Liver (tissue), 9 donors: ENCODE data around the gene C9orf153. TPM values are rescaled to one million over a fixed set of nuclear protein-coding genes. Genes with fewer than 3 reads are reported as not detected.

Experiments
- DNase-seq: peaks from one replicate; pipeline ENCODE4 v3.0.0-alpha.2; 2017; ENCODE audit warnings: low spot score
- H3K27ac ChIP-seq, 2 donors: one replicate each; pipeline ENCODE4 v1.7.0; 2013; ENCODE audit warnings: inconsistent platforms in 2 of 2, low read length in 2 of 2, control low read depth in 1 of 2, low read depth in 1 of 2, mild to moderate bottlenecking in 1 of 2
- H3K27me3 ChIP-seq, 4 donors: one replicate each; pipeline versions ENCODE4 v1.6.1 to v1.7.0; 2013; ENCODE audit warnings: low read length in 3 of 4, inconsistent platforms in 1 of 4, mild to moderate bottlenecking in 1 of 4, moderate library complexity in 1 of 4; ENCODE audit not compliant: control insufficient read depth in 4 of 4, insufficient read depth in 4 of 4
- H3K36me3 ChIP-seq, 4 donors: one replicate each; pipeline versions ENCODE4 v1.6.1 to v1.7.0; 2013; ENCODE audit warnings: low read length in 3 of 4, mild to moderate bottlenecking in 3 of 4, low read depth in 1 of 4, moderate library complexity in 1 of 4; ENCODE audit not compliant: control insufficient read depth in 4 of 4, insufficient read depth in 3 of 4
- H3K4me1 ChIP-seq, 4 donors: one replicate each; pipeline versions ENCODE4 v1.6.1 to v1.7.0; 2013; ENCODE audit warnings: low read length in 3 of 4, mild to moderate bottlenecking in 3 of 4, moderate library complexity in 1 of 4; ENCODE audit not compliant: control insufficient read depth in 4 of 4, insufficient read depth in 4 of 4
- H3K4me3 ChIP-seq, 3 donors: one replicate each; pipeline versions ENCODE4 v1.6.1 to v1.7.0; 2013; ENCODE audit warnings: low read length in 3 of 3, control low read depth in 1 of 3, low read depth in 1 of 3, mild to moderate bottlenecking in 1 of 3
- H3K9ac ChIP-seq, 2 donors: one replicate each; pipeline ENCODE4 v1.7.0; 2013; ENCODE audit warnings: low read length in 2 of 2, mild to moderate bottlenecking in 2 of 2, moderate library complexity in 2 of 2, control low read depth in 1 of 2, low read depth in 1 of 2
- H3K9me3 ChIP-seq, 4 donors: one replicate each; pipeline versions ENCODE4 v1.6.1 to v1.7.0; 2013; ENCODE audit warnings: low read length in 3 of 4; ENCODE audit not compliant: control insufficient read depth in 4 of 4
- ATF3 ChIP-seq: IDR thresholded peaks from 2 replicates; pipeline ENCODE4 v1.6.1; 2016; ENCODE audit warnings: antibody characterized with exemption
- EGR1 ChIP-seq, 2 donors: IDR thresholded peaks; 2 replicates each; pipeline ENCODE4 v1.6.1; 2016 to 2018; ENCODE audit warnings: antibody characterized with exemption in 2 of 2, low read depth in 2 of 2
- FOXA1 ChIP-seq: IDR thresholded peaks from 2 replicates; pipeline ENCODE4 v1.6.1; 2016; ENCODE audit warnings: antibody characterized with exemption
- FOXA2 ChIP-seq: IDR thresholded peaks from 2 replicates; pipeline ENCODE4 v1.6.1; 2016; ENCODE audit warnings: antibody characterized with exemption
- GABPA ChIP-seq, 2 donors: IDR thresholded peaks in 1 of 2; conservative IDR thresholded peaks in 1 of 2; 2 replicates each; pipeline ENCODE4 v1.6.1; 2016; ENCODE audit warnings: antibody characterized with exemption in 2 of 2, mild to moderate bottlenecking in 1 of 2, moderate library complexity in 1 of 2
- HNF4A ChIP-seq, 2 donors: conservative IDR thresholded peaks; 2 replicates each; pipeline ENCODE4 v1.6.1; 2016; ENCODE audit warnings: antibody characterized with exemption in 2 of 2, mild to moderate bottlenecking in 2 of 2
- HNF4G ChIP-seq: IDR thresholded peaks from 2 replicates; pipeline ENCODE4 v1.6.1; 2016; ENCODE audit warnings: antibody characterized with exemption
- JUND ChIP-seq, 2 donors: IDR thresholded peaks; 2 replicates each; pipeline ENCODE4 v1.6.1; 2016; ENCODE audit warnings: antibody characterized with exemption in 2 of 2
- MAX ChIP-seq: IDR thresholded peaks from 2 replicates; pipeline ENCODE4 v1.6.1; 2016; ENCODE audit warnings: antibody characterized with exemption
- NR2F2 ChIP-seq: IDR thresholded peaks from 2 replicates; pipeline ENCODE4 v1.6.1; 2016; ENCODE audit warnings: antibody characterized with exemption
- RAD21 ChIP-seq, 2 donors: IDR thresholded peaks; 2 replicates each; pipeline ENCODE4 v1.6.1; 2016; ENCODE audit warnings: antibody characterized with exemption in 2 of 2, mild to moderate bottlenecking in 2 of 2
- RXRA ChIP-seq, 2 donors: IDR thresholded peaks; 2 replicates each; pipeline ENCODE4 v1.6.1; 2017 to 2018; ENCODE audit warnings: antibody characterized with exemption in 2 of 2, mild to moderate bottlenecking in 1 of 2
- TAF1 ChIP-seq: conservative IDR thresholded peaks from 2 replicates; pipeline ENCODE4 v1.6.1; 2016; ENCODE audit warnings: antibody characterized with exemption, mild to moderate bottlenecking
- YY1 ChIP-seq: IDR thresholded peaks from 2 replicates; pipeline ENCODE4 v1.6.1; 2016; ENCODE audit warnings: antibody characterized with exemption, mild to moderate bottlenecking
- WGBS: extraction: QIAGEN DNeasy Blood & Tissue Kit; methylation state at CpG from one replicate; pipeline ENCODE4 v1.1.7; 2013; 5-methylcytosine and 5-hydroxymethylcytosine counted together
- polyA plus RNA-seq, 2 donors: library from polyadenylated mRNA; stranded (reverse) in 1 of 2; unstranded in 1 of 2; fragments of 200-250 nt in 1 of 2; fragments of >200 nt in 1 of 2; fragmentation: Nextera tagmentation in 1 of 2; extraction: Ambion mirVana in 1 of 2; gene quantifications; one replicate each; pipeline versions ENCODE4 v1.2.1 to v1.2.3, GENCODE V29; 2013 to 2015
- total RNA-seq, 2 donors: library from RNA; depleted of rRNA; stranded (reverse); fragments of >200 nt; gene quantifications; one replicate each; pipeline ENCODE4 v1.2.3, GENCODE V29; 2014
- TF ChIP-seq, protein P1 (sequence below): fragments of 150-350 bp; IDR thresholded peaks from 2 replicates; pipeline ENCODE4 v1.5.1; 2017; ENCODE audit warnings: improper control_type of control experiment, low read depth, low read length; ENCODE audit not compliant: missing input control
- TF ChIP-seq, protein P2 (sequence below): IDR thresholded peaks from 2 replicates; pipeline ENCODE4 v1.6.1; 2016; ENCODE audit warnings: antibody characterized with exemption
- TF ChIP-seq, protein P3 (sequence below): IDR thresholded peaks from 2 replicates; pipeline ENCODE4 v1.6.1; 2016; ENCODE audit warnings: antibody characterized with exemption, mild to moderate bottlenecking
- donor health status: healthy.
- donor health status: healthy.
- donor health status: healthy.
- donor health status: healthy.
- donor health status: healthy.

C9orf153 gene
- total and polyA plus RNA-seq, 4 donors, result 0.07 to 0.67 (median 0.34) TPM

- no peak for DNase-seq
- H3K4me1 ChIP-seq, result no peaks in the 10 kb centered on the region
- H3K27me3 ChIP-seq, result no peaks in the 10 kb centered on the region
- H3K36me3 ChIP-seq, result no peaks in the 10 kb centered on the region
- no peak overlapping the region for H3K9ac ChIP-seq
- H3K27ac ChIP-seq, result no peak overlapping the region
- H3K4me3 ChIP-seq, result no peak overlapping the region
- WGBS, result 82% methylated on average over 2 of the region's 2 CpGs
- peaks cover 0 to 3% (median 0%) of the 10 kb centered on the region in 4 donors for H3K9me3 ChIP-seq
- no peak for TF ChIP-seq YY1
- TF ChIP-seq FOXA2, result no peak
- no peak for TF ChIP-seq RXRA (IDR thresholded peaks at IDR 0.05)
- no peak for TF ChIP-seq GABPA (IDR thresholded peaks at IDR 0.05 in 1 of 2, conservative IDR thresholded peaks at IDR 0.05 in 1 of 2)
- TF ChIP-seq NR2F2, result no peak
- no peak for TF ChIP-seq MAX
- TF ChIP-seq TAF1, result no peak
- no peak for TF ChIP-seq HNF4G
- TF ChIP-seq FOXA1, result no peak
- no peak for TF ChIP-seq ATF3
Observed at GRCh38 chr9:86186696-86187095, 72.8 kb downstream of the C9orf153 start.

DNA sequence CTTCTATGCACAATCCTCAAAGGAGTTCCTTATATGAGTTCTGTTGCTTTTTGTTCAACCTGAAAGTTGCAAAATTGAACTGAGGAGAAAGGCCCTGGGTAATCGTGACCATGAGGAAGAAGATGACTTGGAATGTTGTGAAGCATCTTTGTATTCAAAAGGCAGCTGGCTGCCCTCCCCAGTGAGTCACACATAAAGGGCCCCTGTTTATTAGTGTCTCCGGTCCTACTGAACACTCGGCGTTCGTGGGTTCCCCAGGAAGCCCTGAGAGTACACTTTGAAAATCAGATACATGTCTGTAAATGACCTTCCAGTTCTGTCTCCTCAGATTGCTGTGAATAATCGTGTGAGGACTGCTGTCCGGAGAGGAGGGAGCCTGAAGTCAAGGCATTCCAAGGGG, 73.6 kb downstream of the C9orf153 start:
- H3K9me3 ChIP-seq, result peaks cover 0 to 3% (median 0%) of the 10 kb centered on the region in 4 donors
- H3K4me1 ChIP-seq, result no peaks in the 10 kb centered on the region
- H3K27me3 ChIP-seq, result no peaks in the 10 kb centered on the region
- no peaks in the 10 kb centered on the region for H3K36me3 ChIP-seq
- no peak overlapping the region for H3K9ac ChIP-seq
- TF ChIP-seq, protein P1, sequence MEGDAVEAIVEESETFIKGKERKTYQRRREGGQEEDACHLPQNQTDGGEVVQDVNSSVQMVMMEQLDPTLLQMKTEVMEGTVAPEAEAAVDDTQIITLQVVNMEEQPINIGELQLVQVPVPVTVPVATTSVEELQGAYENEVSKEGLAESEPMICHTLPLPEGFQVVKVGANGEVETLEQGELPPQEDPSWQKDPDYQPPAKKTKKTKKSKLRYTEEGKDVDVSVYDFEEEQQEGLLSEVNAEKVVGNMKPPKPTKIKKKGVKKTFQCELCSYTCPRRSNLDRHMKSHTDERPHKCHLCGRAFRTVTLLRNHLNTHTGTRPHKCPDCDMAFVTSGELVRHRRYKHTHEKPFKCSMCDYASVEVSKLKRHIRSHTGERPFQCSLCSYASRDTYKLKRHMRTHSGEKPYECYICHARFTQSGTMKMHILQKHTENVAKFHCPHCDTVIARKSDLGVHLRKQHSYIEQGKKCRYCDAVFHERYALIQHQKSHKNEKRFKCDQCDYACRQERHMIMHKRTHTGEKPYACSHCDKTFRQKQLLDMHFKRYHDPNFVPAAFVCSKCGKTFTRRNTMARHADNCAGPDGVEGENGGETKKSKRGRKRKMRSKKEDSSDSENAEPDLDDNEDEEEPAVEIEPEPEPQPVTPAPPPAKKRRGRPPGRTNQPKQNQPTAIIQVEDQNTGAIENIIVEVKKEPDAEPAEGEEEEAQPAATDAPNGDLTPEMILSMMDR, result no peak
- TF ChIP-seq FOXA1 (no peak), MAX (no peak), RAD21 (IDR thresholded peaks at IDR 0.05) (no peak), ATF3 (no peak), EGR1 (IDR thresholded peaks at IDR 0.05; ENCODE audit: low read depth in 2 of 2) (no peak), RXRA (IDR thresholded peaks at IDR 0.05) (no peak), JUND (IDR thresholded peaks at IDR 0.05) (no peak), FOXA2 (no peak), GABPA (IDR thresholded peaks at IDR 0.05 in 1 of 2, conservative IDR thresholded peaks at IDR 0.05 in 1 of 2) (no peak), TAF1 (no peak), HNF4A (conservative IDR thresholded peaks at IDR 0.05) (no peak), HNF4G (no peak), YY1 (no peak)
- TF ChIP-seq, protein P2, sequence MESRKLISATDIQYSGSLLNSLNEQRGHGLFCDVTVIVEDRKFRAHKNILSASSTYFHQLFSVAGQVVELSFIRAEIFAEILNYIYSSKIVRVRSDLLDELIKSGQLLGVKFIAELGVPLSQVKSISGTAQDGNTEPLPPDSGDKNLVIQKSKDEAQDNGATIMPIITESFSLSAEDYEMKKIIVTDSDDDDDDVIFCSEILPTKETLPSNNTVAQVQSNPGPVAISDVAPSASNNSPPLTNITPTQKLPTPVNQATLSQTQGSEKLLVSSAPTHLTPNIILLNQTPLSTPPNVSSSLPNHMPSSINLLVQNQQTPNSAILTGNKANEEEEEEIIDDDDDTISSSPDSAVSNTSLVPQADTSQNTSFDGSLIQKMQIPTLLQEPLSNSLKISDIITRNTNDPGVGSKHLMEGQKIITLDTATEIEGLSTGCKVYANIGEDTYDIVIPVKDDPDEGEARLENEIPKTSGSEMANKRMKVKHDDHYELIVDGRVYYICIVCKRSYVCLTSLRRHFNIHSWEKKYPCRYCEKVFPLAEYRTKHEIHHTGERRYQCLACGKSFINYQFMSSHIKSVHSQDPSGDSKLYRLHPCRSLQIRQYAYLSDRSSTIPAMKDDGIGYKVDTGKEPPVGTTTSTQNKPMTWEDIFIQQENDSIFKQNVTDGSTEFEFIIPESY, result no peak
- TF ChIP-seq, protein P3, sequence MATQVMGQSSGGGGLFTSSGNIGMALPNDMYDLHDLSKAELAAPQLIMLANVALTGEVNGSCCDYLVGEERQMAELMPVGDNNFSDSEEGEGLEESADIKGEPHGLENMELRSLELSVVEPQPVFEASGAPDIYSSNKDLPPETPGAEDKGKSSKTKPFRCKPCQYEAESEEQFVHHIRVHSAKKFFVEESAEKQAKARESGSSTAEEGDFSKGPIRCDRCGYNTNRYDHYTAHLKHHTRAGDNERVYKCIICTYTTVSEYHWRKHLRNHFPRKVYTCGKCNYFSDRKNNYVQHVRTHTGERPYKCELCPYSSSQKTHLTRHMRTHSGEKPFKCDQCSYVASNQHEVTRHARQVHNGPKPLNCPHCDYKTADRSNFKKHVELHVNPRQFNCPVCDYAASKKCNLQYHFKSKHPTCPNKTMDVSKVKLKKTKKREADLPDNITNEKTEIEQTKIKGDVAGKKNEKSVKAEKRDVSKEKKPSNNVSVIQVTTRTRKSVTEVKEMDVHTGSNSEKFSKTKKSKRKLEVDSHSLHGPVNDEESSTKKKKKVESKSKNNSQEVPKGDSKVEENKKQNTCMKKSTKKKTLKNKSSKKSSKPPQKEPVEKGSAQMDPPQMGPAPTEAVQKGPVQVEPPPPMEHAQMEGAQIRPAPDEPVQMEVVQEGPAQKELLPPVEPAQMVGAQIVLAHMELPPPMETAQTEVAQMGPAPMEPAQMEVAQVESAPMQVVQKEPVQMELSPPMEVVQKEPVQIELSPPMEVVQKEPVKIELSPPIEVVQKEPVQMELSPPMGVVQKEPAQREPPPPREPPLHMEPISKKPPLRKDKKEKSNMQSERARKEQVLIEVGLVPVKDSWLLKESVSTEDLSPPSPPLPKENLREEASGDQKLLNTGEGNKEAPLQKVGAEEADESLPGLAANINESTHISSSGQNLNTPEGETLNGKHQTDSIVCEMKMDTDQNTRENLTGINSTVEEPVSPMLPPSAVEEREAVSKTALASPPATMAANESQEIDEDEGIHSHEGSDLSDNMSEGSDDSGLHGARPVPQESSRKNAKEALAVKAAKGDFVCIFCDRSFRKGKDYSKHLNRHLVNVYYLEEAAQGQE, result no peak
- 86% methylated on average over 7 of the region's 7 CpGs for WGBS
- H3K27ac ChIP-seq, result no peak overlapping the region
- no peak for DNase-seq
- no peak overlapping the region for H3K4me3 ChIP-seq
